GM10248 (cell line): ENCODE measurements around the gene FAM50A.

Source experiments
- CTCF ChIA-PET: fragments of 300-600 bp; sonication (Branson Sonifier 250); formaldehyde crosslinking; extraction: SDS; loops from one replicate; lab custom pipeline; 2021; ENCODE audit warnings: antibody characterized with exemption; lab: Yijun Ruan, JAX
- POLR2A ChIA-PET: fragments of 350-650 bp; sonication (Branson Sonifier 250); formaldehyde crosslinking; extraction: SDS; loops from one replicate; lab custom pipeline; 2020; ENCODE audit warnings: antibody characterized with exemption; lab: Yijun Ruan, JAX
- DNase-seq: peaks from one replicate; pipeline ENCODE4 v3.0.0; 2012; ENCODE audit errors: extremely low spot score
- CTCF ChIP-seq: IDR thresholded peaks from 2 replicates; pipeline ENCODE4 v1.5.1; 2012; ENCODE audit warnings: mild to moderate bottlenecking, low read depth; ENCODE audit errors: extremely low read depth, missing control alignments, control extremely low read depth

The FAM50A gene

GRCh38 chrX:154403192-154403591 is 40.7 kb upstream of the FAM50A start:
- TF ChIP-seq CTCF, result no peak
- ChIA-PET POLR2A (no interaction called here), CTCF (no interaction called here)
- no peak for DNase-seq

GRCh38 chrX:154403858-154404257 is 40.1 kb upstream of the FAM50A start:
- POLR2A ChIA-PET, result no interaction called here
- no peak for TF ChIP-seq CTCF
- CTCF ChIA-PET, result no interaction called here
- no peak for DNase-seq

DNA sequence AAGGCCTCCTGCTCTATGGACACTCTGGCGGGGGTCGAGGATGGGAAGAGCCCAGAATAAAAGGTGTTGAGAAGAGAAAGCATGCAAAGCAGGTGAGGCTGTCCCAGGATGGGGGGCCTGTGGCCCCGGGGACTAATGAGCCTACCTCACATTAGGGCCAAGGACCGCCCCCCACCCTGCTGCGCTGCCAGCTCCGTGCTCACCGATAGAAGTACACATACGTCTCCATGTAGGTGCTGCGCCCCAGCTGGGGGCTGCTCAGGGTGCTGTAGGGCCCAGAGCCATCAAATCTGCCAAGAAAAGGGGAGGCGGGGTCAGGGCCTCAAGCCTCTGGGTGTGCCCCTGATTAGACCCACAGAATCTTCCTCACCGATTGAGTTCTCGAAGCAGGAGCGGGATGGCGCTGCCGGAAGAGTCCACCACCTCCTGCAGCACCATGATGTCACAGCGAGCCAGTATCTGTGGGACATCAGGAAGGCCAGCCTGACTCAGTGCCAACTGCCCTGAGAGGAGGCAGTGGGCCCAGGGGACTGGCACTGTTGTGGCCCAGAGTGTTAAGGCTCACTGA is 39.2 kb upstream of the FAM50A start:
- CTCF ChIA-PET, result no interaction called here
- DNase-seq, result no peak
- no peak for TF ChIP-seq CTCF
- POLR2A ChIA-PET, result no interaction called here

- TF ChIP-seq CTCF, result no peak
- no peak for DNase-seq
- CTCF ChIA-PET, result no interaction called here
- POLR2A ChIA-PET, result no interaction called here
Measured at GRCh38 chrX:154408659-154409221, 35.2 kb upstream of the FAM50A start.

DNA sequence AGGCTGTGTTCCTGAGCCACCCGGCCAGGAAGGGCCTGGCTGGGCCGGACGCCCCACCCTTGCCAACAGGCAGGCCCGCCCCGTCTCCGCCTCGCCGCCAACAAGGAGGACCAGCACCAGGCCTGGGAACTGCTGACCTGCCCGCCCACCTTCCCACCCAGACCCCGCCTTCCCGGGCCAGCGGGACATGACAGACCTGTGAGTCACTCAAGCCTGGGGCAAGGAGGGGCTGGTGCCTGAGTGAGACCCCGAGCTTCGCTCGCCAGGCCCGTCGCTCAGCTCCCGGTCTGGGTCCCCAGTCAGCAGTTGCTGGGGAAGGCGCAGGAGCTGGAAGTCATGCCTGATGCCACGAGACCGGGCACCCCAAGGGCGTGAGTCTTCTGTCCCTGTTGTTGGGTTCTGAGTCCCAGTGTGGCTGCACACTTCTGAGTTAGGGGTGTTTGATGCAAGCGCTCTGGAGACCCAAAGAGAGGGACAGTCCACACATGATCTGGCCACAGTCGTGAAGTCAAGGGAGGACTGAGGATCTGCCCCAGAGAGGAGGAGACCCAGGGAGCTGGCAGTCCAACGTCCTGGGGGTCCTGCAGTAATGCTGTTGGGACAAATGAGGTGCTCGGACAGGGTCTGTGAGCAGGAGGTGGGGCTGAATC is 34.6 kb upstream of the FAM50A start, which contains the start of gene DNASE1L1:
Gene DNASE1L1 (minus strand): TSS at position 33 of the 650 bp plus-strand sequence. CDS start 3,686 bp downstream, outside the sequence.
- CTCF ChIA-PET, result no interaction called here
- POLR2A ChIA-PET, result no interaction called here

GRCh38 chrX:154411981-154412340 is 32.0 kb upstream of the FAM50A start:
- TF ChIP-seq CTCF, result no peak
- POLR2A ChIA-PET, result interaction anchor here (1.0 kb wide), 1 partner anchor 12 kb away, joined by 3 read pairs; no protein-coding TSS in a partner anchor
- CTCF ChIA-PET, result interaction anchor here (1.3 to 2.4 kb wide), 4 partner anchors 9 to 39 kb away, joined by 3 to 12 read pairs (median 4); partner anchors contain the start of genes ATP6AP1 and RPL10
- peak; percentile 72 for DNase-seq

More for the DNA sequence above, 34.6 kb upstream of the FAM50A start, which contains the start of gene DNASE1L1:
- TF ChIP-seq CTCF, result no peak
- DNase-seq, result peak; percentile 75
